Activated T-helper 2 cell treated with anti-CD3 and anti-CD28 coated beads, Interferon-gamma antibody, Interleukin-2, Interleukin-4, amounts not matched to agents 10 μg/mL and 5 μg/mL and 100 μg/mL, durations not matched to agents 14 hours and 24 hours and 36 hours (primary cell): Measurements from ENCODE around the gene TMEM225B. TPM values are rescaled to one million over a fixed set of nuclear protein-coding genes. Genes with fewer than 3 reads are reported as not detected.
"Not testable (repeated sequence)": the region's sequence is repeated elsewhere in the genome, so short reads cannot be mapped to it uniquely, and the experiment has no call there.

Experiments
- DNase-seq: peaks from one replicate; pipeline ENCODE4 v3.0.0; 2021; ENCODE audit warnings: low spot score
- H3K27ac Mint-ChIP-seq: one replicate; pipeline ENCODE4 v1.8.0; 2021; ENCODE audit warnings: mixed read lengths
- H3K27me3 Mint-ChIP-seq: one replicate; pipeline ENCODE4 v1.8.0; 2021; ENCODE audit warnings: low read depth, mixed read lengths
- H3K36me3 Mint-ChIP-seq: one replicate; pipeline ENCODE4 v1.8.0; 2021; ENCODE audit warnings: low read depth, mixed read lengths
- H3K4me1 Mint-ChIP-seq: one replicate; pipeline ENCODE4 v1.8.0; 2021; ENCODE audit warnings: low read depth, mixed read lengths
- H3K4me3 Mint-ChIP-seq: one replicate; pipeline ENCODE4 v1.8.0; 2021; ENCODE audit warnings: low read depth, mild to moderate bottlenecking, moderate library complexity, mixed read lengths
- H3K9me3 Mint-ChIP-seq: one replicate; pipeline ENCODE4 v1.8.0; 2021; ENCODE audit warnings: mixed read lengths
- intact Hi-C: fragments of 100-400 bp; cut with micrococcal nuclease; formaldehyde crosslinking; loops from one replicate; pipeline ENCODE4 v1.15.1; 2023
- total RNA-seq: library from RNA; stranded (reverse); gene quantifications from 2 replicates; pipeline ENCODE4 v1.2.3, GENCODE V29; 2022

The TMEM225B gene
- total RNA-seq, 1 donor from 2014 or later = 1.9 TPM

- H3K4me1 Mint-ChIP-seq = peaks cover 42% of the 10 kb centered on the region
- intact Hi-C loops = no loop called here
- H3K27me3 Mint-ChIP-seq = no peaks in the 10 kb centered on the region
- no peaks in the 10 kb centered on the region for H3K9me3 Mint-ChIP-seq
- H3K27ac Mint-ChIP-seq = no peak overlapping the region
- H3K4me3 Mint-ChIP-seq = no peak overlapping the region
- no peak for DNase-seq
- H3K36me3 Mint-ChIP-seq = peaks cover 72% of the 10 kb centered on the region
These were observed 36.4 kb upstream of the TMEM225B start for GRCh38 chr7:99561737-99562051.

- intact Hi-C loops = no loop called here
- H3K4me1 Mint-ChIP-seq = peaks cover 37% of the 10 kb centered on the region
- H3K9me3 Mint-ChIP-seq = no peaks in the 10 kb centered on the region
- H3K27ac Mint-ChIP-seq = peak overlapping the region; percentile 58
- peaks cover 68% of the 10 kb centered on the region for H3K36me3 Mint-ChIP-seq
- no peaks in the 10 kb centered on the region for H3K27me3 Mint-ChIP-seq
- no peak for DNase-seq
- no peak overlapping the region for H3K4me3 Mint-ChIP-seq
These were observed 35.8 kb upstream of the TMEM225B start for GRCh38 chr7:99562114-99562784.

- DNase-seq = no peak
- Mint-ChIP-seq H3K36me3 (peaks cover 68% of the 10 kb centered on the region), H3K9me3 (no peaks in the 10 kb centered on the region), H3K4me3 (no peak overlapping the region), H3K27me3 (no peaks in the 10 kb centered on the region), H3K4me1 (peaks cover 35% of the 10 kb centered on the region), H3K27ac (peak overlapping the region; percentile 58)
- intact Hi-C loops = no loop called here
These were observed 35.2 kb upstream of the TMEM225B start for GRCh38 chr7:99562832-99563231.

GRCh38 chr7:99563650-99564049, 34.4 kb upstream of the TMEM225B start:
- H3K4me3 Mint-ChIP-seq = no peak overlapping the region
- intact Hi-C loops = no loop called here
- peaks cover 35% of the 10 kb centered on the region for H3K4me1 Mint-ChIP-seq
- no peak for DNase-seq
- H3K27me3 Mint-ChIP-seq = no peaks in the 10 kb centered on the region
- no peaks in the 10 kb centered on the region for H3K9me3 Mint-ChIP-seq
- peaks cover 66% of the 10 kb centered on the region for H3K36me3 Mint-ChIP-seq
- H3K27ac Mint-ChIP-seq = peak overlapping the region; percentile 14

GRCh38 chr7:99568770-99569169, 29.3 kb upstream of the TMEM225B start:
- H3K9me3 Mint-ChIP-seq, H3K4me3 Mint-ChIP-seq, H3K4me1 Mint-ChIP-seq, H3K27me3 Mint-ChIP-seq, H3K27ac Mint-ChIP-seq, DNase-seq, intact Hi-C loops: not testable (repeated sequence)
- peaks cover 75% of the 10 kb centered on the region for H3K36me3 Mint-ChIP-seq

GRCh38 chr7:99571768-99572167, 26.3 kb upstream of the TMEM225B start:
- Mint-ChIP-seq H3K4me1 (no peaks in the 10 kb centered on the region), H3K36me3 (peaks cover 56% of the 10 kb centered on the region), H3K4me3 (no peak overlapping the region), H3K27ac (no peak overlapping the region), H3K27me3 (no peaks in the 10 kb centered on the region), H3K9me3 (no peaks in the 10 kb centered on the region)
- no peak for DNase-seq
- intact Hi-C loops = no loop called here

- Mint-ChIP-seq H3K4me3 (no peak overlapping the region), H3K27ac (no peak overlapping the region), H3K4me1 (no peaks in the 10 kb centered on the region), H3K36me3 (peaks cover 50% of the 10 kb centered on the region), H3K9me3 (no peaks in the 10 kb centered on the region), H3K27me3 (no peaks in the 10 kb centered on the region)
- intact Hi-C loops = no loop called here
- DNase-seq = no peak
These were observed 24.8 kb upstream of the TMEM225B start for GRCh38 chr7:99573257-99573656.

GRCh38 chr7:99576251-99576650, 21.8 kb upstream of the TMEM225B start:
- DNase-seq = no peak
- Mint-ChIP-seq H3K4me1 (peaks cover 11% of the 10 kb centered on the region), H3K4me3 (no peak overlapping the region), H3K27ac (no peak overlapping the region), H3K27me3 (no peaks in the 10 kb centered on the region), H3K36me3 (peaks cover 33% of the 10 kb centered on the region), H3K9me3 (no peaks in the 10 kb centered on the region)
- intact Hi-C loops = no loop called here

- no peaks in the 10 kb centered on the region for H3K9me3 Mint-ChIP-seq
- peak overlapping the region; percentile 8 for H3K4me3 Mint-ChIP-seq
- H3K27me3 Mint-ChIP-seq = no peaks in the 10 kb centered on the region
- peaks cover 5% of the 10 kb centered on the region for H3K36me3 Mint-ChIP-seq
- no peak overlapping the region for H3K27ac Mint-ChIP-seq
- intact Hi-C loops = no loop called here
- peaks cover 13% of the 10 kb centered on the region for H3K4me1 Mint-ChIP-seq
- no peak for DNase-seq
These were observed 18.6 kb upstream of the TMEM225B start for GRCh38 chr7:99579281-99579955.

GRCh38 chr7:99579956-99580777, 17.9 kb upstream of the TMEM225B start:
- no peaks in the 10 kb centered on the region for H3K9me3 Mint-ChIP-seq
- H3K36me3 Mint-ChIP-seq = peaks cover 5% of the 10 kb centered on the region
- no peak overlapping the region for H3K27ac Mint-ChIP-seq
- H3K4me3 Mint-ChIP-seq = peak overlapping the region; percentile 78
- no peaks in the 10 kb centered on the region for H3K27me3 Mint-ChIP-seq
- DNase-seq = no peak
- peaks cover 13% of the 10 kb centered on the region for H3K4me1 Mint-ChIP-seq
- intact Hi-C loops = no loop called here

- intact Hi-C loops, DNase-seq, H3K9me3 Mint-ChIP-seq, H3K27ac Mint-ChIP-seq, H3K27me3 Mint-ChIP-seq, H3K36me3 Mint-ChIP-seq: not testable (repeated sequence)
- Mint-ChIP-seq H3K4me1 (peaks cover 13% of the 10 kb centered on the region), H3K4me3 (peak overlapping the region; percentile 78)
These were observed 17.2 kb upstream of the TMEM225B start for GRCh38 chr7:99580778-99581332.

GRCh38 chr7:99588868-99589267, 9.2 kb upstream of the TMEM225B start:
- Mint-ChIP-seq H3K4me3 (no peak overlapping the region), H3K9me3 (no peaks in the 10 kb centered on the region), H3K36me3 (no peaks in the 10 kb centered on the region), H3K27me3 (no peaks in the 10 kb centered on the region), H3K27ac (no peak overlapping the region), H3K4me1 (no peaks in the 10 kb centered on the region)
- intact Hi-C loops = no loop called here
- no peak for DNase-seq
